Mammary epithelial cell (primary cell): ENCODE data around the gene ALDH8A1.

Experiments used
- EZH2 ChIP-seq: IDR thresholded peaks from 2 replicates; pipeline ENCODE4 v1.6.1; 2012; ENCODE audit warnings: low read length, inconsistent platforms, borderline replicate concordance
- TF ChIP-seq, protein P1 (sequence below), 2 donors: IDR thresholded peaks in 1 of 2; conservative IDR thresholded peaks in 1 of 2; 2 replicates each; pipeline ENCODE4 v1.5.1; 2011 to 2012; ENCODE audit warnings: inconsistent platforms in 2 of 2, low read length in 2 of 2, mild to moderate bottlenecking in 2 of 2, control low read depth in 1 of 2, low read depth in 1 of 2; ENCODE audit not compliant: insufficient read depth in 1 of 2; ENCODE audit errors: extremely low read depth in 1 of 2

DNA sequence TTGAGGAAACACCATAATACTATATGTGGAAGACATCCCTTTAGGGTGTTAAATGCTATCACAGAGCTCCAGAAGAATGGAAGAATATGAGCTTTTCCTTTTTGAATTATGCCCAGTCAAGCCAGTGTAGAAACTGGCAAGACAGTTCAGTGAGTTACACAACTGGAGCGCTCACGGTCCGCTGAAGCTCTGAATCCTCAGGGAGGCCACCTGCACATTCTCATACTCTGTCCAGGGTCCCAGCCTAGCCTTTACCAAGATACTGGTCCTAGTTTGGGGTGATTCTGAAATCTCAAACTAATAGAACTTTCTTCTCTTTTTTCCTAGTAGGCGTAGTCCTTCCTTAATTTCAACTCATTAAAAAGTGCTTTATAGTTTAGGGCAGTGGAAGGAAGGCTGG, 51.3 kb downstream of the ALDH8A1 start:
- no peak for TF ChIP-seq EZH2
- TF ChIP-seq, protein P1, sequence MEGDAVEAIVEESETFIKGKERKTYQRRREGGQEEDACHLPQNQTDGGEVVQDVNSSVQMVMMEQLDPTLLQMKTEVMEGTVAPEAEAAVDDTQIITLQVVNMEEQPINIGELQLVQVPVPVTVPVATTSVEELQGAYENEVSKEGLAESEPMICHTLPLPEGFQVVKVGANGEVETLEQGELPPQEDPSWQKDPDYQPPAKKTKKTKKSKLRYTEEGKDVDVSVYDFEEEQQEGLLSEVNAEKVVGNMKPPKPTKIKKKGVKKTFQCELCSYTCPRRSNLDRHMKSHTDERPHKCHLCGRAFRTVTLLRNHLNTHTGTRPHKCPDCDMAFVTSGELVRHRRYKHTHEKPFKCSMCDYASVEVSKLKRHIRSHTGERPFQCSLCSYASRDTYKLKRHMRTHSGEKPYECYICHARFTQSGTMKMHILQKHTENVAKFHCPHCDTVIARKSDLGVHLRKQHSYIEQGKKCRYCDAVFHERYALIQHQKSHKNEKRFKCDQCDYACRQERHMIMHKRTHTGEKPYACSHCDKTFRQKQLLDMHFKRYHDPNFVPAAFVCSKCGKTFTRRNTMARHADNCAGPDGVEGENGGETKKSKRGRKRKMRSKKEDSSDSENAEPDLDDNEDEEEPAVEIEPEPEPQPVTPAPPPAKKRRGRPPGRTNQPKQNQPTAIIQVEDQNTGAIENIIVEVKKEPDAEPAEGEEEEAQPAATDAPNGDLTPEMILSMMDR (conservative IDR thresholded peaks at IDR 0.05 in 1 of 2, IDR thresholded peaks at IDR 0.05 in 1 of 2; ENCODE audit: extremely low read depth in 1 of 2, insufficient read depth in 1 of 2, low read depth in 1 of 2, low read length in 2 of 2): no peak
